HG03045 (cell line): ENCODE measurements around the gene STRN.
"Not testable (repeated sequence)": the region's sequence is repeated elsewhere in the genome, so short reads cannot be mapped to it uniquely, and the experiment has no call there.

Source experiments
- ATAC-seq: cut with Tn5 transposase; IDR thresholded peaks from one replicate; pipeline ENCODE4 v1.9.1; 2021; ENCODE audit warnings: mild to moderate bottlenecking, moderate library complexity; ENCODE audit not compliant: unreplicated experiment

Gene STRN

GRCh38 chr2:36912695-36913094 is 53.6 kb downstream of the STRN start:
- ATAC-seq = no peak

- no peak for ATAC-seq
Measured at GRCh38 chr2:36911012-36911411, 55.3 kb downstream of the STRN start.

GRCh38 chr2:36906277-36906676 is 60.1 kb downstream of the STRN start:
- ATAC-seq = no peak

GRCh38 chr2:36904636-36905035 is 61.7 kb downstream of the STRN start:
- no peak for ATAC-seq

- no peak for ATAC-seq
Measured at GRCh38 chr2:36902385-36903120, 63.8 kb downstream of the STRN start.

- ATAC-seq = no peak
Measured at GRCh38 chr2:36892805-36893204, 73.5 kb downstream of the STRN start.

- no peak for ATAC-seq
Measured at GRCh38 chr2:36889795-36890194, 76.5 kb downstream of the STRN start.

GRCh38 chr2:36887095-36887494 is 79.2 kb downstream of the STRN start:
- not testable (repeated sequence) for ATAC-seq

- ATAC-seq = no peak
Measured at GRCh38 chr2:36886664-36887063, 79.7 kb downstream of the STRN start.

GRCh38 chr2:36885605-36886004 is 80.7 kb downstream of the STRN start:
- ATAC-seq = no peak

GRCh38 chr2:36882532-36882931 is 83.8 kb downstream of the STRN start:
- no peak for ATAC-seq

- no peak for ATAC-seq
Measured at GRCh38 chr2:36881816-36882215, 84.5 kb downstream of the STRN start.

GRCh38 chr2:36878429-36878828 is 87.9 kb downstream of the STRN start:
- ATAC-seq = no peak

GRCh38 chr2:36871068-36871707 is 95.1 kb downstream of the STRN start:
- ATAC-seq = no peak

- ATAC-seq = no peak
Measured at GRCh38 chr2:36869606-36870005, 96.7 kb downstream of the STRN start.

- ATAC-seq = no peak
Measured at GRCh38 chr2:36861896-36862295, 104.4 kb downstream of the STRN start.

GRCh38 chr2:36859366-36859792 is 107.0 kb downstream of the STRN start:
- peak; percentile 33 for ATAC-seq

- ATAC-seq = peak; percentile 42
Measured at GRCh38 chr2:36858551-36859365, 107.6 kb downstream of the STRN start.

- ATAC-seq = no peak
Measured at GRCh38 chr2:36857713-36858112, 108.6 kb downstream of the STRN start.

GRCh38 chr2:36855429-36855828 is 110.9 kb downstream of the STRN start:
- ATAC-seq = no peak

GRCh38 chr2:36854241-36854640 is 112.1 kb downstream of the STRN start:
- no peak for ATAC-seq

- ATAC-seq = no peak
Measured at GRCh38 chr2:36849265-36849664, 117.1 kb downstream of the STRN start.
